SH-SY5Y (cell line): Measurements from ENCODE around the gene GNG13.

Source experiments
- GATA2 ChIP-seq: IDR thresholded peaks from 2 replicates; pipeline ENCODE4 v1.6.1; 2011; ENCODE audit warnings: mild to moderate bottlenecking, low read depth, low read length
- GATA3 ChIP-seq: IDR thresholded peaks from 2 replicates; pipeline ENCODE4 v1.6.1; 2011; ENCODE audit warnings: low read depth, mild to moderate bottlenecking, low read length, moderate library complexity

DNA sequence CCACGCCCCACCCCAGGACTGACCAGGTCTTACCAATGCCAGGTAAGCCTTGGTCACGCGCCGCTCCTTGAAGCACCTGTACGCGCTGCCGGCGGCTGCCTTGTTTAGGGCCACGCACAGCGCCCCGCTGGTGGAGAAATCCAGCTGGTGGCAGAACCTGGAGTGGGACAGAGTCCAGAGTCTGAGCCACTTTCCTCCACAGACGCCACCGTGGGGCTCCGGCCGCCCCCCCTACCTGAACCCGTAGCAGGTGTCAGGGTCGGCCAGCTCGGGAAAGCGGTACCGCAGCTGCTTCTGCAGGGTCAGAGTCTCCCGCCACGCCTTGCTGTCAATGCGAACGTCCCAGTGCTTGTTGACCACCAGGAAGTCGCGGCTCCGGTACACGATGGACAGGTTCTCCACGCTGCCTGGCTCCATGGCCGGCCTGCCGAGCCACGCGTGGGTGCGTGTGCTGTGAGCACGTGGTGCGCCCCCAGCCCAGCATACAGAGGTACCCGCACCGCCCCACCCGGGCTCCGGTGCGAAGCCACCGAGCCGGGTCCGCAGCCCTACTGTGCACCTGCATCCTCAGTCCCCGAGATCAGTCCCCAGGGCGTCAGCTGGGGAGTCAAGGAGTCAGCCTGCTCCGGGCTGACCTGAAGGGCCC, 13.1 kb downstream of the GNG13 start:
- TF ChIP-seq GATA2 (no peak), GATA3 (no peak)
